Epithelial cell of esophagus (primary cell): ENCODE data around the gene AGER.

Experiments
- DNase-seq: peaks from one replicate; pipeline ENCODE4 v3.0.0; 2010; ENCODE audit warnings: low read depth
- H3K4me3 ChIP-seq: 2 replicates; pipeline ENCODE4 v1.5.1; 2011; ENCODE audit warnings: mild to moderate bottlenecking, low read length, control low read depth
- TF ChIP-seq, protein P1 (sequence below): IDR thresholded peaks from 2 replicates; pipeline ENCODE4 v1.5.1; 2011; ENCODE audit warnings: low read depth, mild to moderate bottlenecking, low read length, control low read depth, inconsistent platforms; ENCODE audit not compliant: insufficient read depth; ENCODE audit errors: missing control alignments

The AGER gene

GRCh38 chr6:32177788-32178546, 6.1 kb downstream of the AGER start, which contains the start of gene RNF5:
RNF5 (plus strand) TSS chr6:32178405; CDS start chr6:32178512, 107 bp downstream.
- peak within 1 kb of the TSS; percentile 66 for H3K4me3 ChIP-seq
- DNase-seq = peak; percentile 100
- TF ChIP-seq, protein P1, sequence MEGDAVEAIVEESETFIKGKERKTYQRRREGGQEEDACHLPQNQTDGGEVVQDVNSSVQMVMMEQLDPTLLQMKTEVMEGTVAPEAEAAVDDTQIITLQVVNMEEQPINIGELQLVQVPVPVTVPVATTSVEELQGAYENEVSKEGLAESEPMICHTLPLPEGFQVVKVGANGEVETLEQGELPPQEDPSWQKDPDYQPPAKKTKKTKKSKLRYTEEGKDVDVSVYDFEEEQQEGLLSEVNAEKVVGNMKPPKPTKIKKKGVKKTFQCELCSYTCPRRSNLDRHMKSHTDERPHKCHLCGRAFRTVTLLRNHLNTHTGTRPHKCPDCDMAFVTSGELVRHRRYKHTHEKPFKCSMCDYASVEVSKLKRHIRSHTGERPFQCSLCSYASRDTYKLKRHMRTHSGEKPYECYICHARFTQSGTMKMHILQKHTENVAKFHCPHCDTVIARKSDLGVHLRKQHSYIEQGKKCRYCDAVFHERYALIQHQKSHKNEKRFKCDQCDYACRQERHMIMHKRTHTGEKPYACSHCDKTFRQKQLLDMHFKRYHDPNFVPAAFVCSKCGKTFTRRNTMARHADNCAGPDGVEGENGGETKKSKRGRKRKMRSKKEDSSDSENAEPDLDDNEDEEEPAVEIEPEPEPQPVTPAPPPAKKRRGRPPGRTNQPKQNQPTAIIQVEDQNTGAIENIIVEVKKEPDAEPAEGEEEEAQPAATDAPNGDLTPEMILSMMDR = no peak

GRCh38 chr6:32177183-32177787, 6.8 kb downstream of the AGER start:
- no peak for DNase-seq
- TF ChIP-seq, protein P1 = no peak

GRCh38 chr6:32176476-32177182, 7.4 kb downstream of the AGER start:
- peak overlapping the region; percentile 66 for H3K4me3 ChIP-seq
- TF ChIP-seq, protein P1 = no peak
- peak; percentile 84 for DNase-seq

More at GRCh38 chr6:32177183-32177787, 6.8 kb downstream of the AGER start:
- H3K4me3 ChIP-seq = peak overlapping the region; percentile 66

GRCh38 chr6:32175711-32176475, 8.2 kb downstream of the AGER start, which contains the start of gene AGPAT1:
AGPAT1 (minus strand) TSS chr6:32176084; CDS start chr6:32171496, 4,588 bp downstream.
- TF ChIP-seq, protein P1 = no peak
- peak within 1 kb of the TSS; percentile 66 for H3K4me3 ChIP-seq
- DNase-seq = peak; percentile 96

DNA sequence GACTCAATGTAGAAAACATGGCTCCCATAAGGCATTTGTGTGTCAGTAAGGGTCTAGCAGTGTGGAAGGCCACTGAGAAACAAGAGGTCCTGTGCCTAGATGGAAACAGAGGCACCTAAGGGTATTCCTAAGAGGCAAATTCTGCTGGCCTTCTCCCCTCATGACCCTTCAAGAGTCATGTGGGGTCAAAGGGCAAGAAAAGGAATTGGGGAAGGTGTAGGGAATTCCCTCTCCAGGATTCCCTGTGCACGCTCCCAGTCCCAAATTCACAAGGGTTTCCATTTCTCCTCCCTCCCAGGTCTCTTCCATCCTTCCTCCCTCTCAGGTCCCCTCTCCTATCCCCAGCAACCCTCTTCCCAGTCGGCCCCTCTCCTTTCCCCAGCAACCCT, 8.7 kb downstream of the AGER start:
- peak overlapping the region; percentile 66 for H3K4me3 ChIP-seq
- TF ChIP-seq, protein P1 = no peak
- DNase-seq = no peak

DNA sequence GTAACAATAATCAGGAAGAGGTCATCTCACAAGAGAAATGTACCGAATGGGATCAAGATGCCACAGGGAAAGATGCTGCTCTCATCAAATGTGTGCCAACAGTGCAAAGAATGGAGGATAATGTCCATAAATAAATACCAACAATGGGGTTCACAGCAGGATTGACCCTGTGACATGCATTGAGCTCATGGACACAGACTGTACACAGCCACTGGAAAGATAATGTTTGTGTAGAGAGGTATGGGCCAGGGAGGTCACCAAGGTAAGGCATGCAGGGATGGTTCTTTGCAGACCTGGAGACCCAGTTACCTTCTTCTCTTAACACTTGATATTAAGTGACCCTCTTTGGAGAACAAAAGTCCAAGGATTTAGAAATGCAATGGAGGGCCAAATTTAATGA, 9.6 kb downstream of the AGER start:
- no peak overlapping the region for H3K4me3 ChIP-seq
- TF ChIP-seq, protein P1 = no peak
- no peak for DNase-seq
